HG02759 (cell line): Measurements from ENCODE around the gene MAB21L4.
"Not testable (repeated sequence)": the region's sequence is repeated elsewhere in the genome, so short reads cannot be mapped to it uniquely, and the experiment has no call there.

Experiments used
- ATAC-seq: cut with Tn5 transposase; IDR thresholded peaks from one replicate; pipeline ENCODE4 v1.9.1; 2021; ENCODE audit warnings: mild to moderate bottlenecking, moderate library complexity; ENCODE audit not compliant: unreplicated experiment

MAB21L4 gene

GRCh38 chr2:240846309-240846708, 49.6 kb downstream of the MAB21L4 start:
- ATAC-seq, result not testable (repeated sequence)

GRCh38 chr2:240840435-240841060, 55.4 kb downstream of the MAB21L4 start:
- ATAC-seq, result no peak

DNA sequence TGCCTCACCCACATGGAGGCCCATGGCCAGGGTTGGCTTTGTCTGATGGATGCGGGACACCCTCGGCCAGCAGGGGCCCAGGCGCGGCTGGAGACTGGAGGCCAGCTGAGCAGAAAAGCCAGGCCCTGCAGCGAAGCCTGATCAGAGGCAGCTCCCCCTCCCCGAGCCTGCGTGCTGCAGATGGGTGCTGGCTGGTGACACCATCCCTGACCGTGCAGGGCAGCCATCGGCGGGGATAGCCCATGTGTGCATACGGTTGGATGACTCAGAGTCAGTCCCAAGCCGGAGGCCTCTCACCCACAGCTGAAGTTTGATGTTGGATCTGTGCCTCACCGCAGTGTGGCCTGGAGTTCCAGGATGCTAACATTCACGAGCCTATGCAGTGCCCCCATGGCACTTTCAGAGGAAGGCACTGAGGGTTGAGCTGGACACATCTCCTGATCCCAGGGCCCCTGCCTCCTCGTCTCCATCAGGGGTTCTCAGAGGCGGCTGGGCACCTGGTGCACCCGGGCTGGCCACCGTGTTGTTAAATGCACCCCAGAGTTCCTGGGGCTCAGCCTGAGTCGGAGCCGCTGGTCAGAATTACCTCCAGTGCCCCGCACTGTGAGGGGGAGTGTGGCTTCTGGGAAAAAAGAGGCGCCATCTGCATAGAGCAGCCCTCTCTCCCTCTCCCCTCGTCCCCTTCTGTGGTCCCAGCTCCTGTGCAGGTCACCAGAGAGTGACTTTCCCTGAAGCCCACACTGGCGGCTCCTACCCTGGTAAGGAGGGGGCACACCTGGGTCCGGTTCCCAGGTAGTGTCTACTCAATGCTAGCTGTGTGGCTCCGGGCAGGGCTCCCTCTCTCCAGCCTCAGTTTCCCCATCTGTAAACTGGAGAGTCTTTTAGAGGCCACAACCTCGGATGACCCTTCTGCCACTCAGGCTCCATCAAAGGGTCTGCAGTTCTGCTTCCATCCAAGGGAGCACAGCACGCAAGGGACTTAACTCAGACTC, 56.5 kb downstream of the MAB21L4 start:
- no peak for ATAC-seq

DNA sequence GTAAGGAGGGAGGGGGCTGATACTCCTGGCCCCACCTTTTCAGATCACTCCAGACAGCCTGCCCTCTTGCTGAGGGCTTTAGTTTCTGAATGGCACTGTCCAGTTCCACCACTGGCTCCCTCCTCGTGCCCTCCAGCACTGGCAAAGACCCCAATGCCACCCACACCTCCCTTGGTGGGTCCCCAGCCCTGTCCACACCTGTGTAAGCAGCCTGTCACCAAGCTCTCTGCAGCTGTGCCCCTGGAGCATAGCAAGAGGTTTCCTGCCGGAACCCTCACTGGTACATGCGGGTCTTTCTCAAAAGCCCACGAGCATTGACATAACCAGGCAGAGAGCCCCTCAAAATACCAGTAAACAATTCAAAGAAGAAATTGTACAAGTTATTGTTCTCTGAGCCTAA, 58.3 kb downstream of the MAB21L4 start:
- no peak for ATAC-seq

DNA sequence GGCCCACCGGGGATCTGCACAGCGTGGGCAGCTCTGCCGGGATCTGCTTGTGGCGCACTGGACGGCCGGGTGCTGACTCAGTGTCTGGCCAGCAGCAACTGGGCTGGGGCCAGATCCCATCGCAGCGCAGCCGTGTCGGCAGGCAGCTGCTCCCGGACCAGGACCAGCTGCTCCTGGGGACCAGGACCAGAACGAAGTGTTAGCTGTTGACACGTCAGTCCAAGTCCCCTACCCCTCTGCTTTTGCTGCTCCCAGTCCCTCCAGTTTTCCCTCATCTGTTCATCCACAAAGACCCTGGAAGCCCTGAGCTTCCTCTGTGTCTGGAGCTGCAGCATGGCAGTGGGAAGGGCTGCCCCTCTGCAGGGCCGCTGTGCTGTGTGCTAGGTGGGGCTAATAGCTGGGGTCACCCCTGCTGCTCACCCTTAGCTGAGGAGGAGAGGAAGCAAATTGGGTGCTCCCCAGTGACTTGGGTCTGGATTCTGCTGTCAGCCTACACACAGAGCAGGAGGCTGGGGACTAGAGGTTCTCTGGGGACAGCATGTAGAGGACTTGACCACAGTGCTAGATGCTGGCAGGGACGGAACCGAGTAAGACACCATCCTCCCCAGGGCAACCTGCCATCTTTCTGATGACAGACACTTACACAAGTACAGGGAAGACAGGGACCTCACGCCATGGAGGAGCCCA, 59.0 kb downstream of the MAB21L4 start:
- ATAC-seq, result no peak
